ENCODE data around the gene IFI35. TPM values are rescaled to one million over a fixed set of nuclear protein-coding genes. Genes with fewer than 3 reads are reported as not detected.
"Not testable (repeated sequence)": the region's sequence is repeated elsewhere in the genome, so short reads cannot be mapped to it uniquely, and the experiment has no call there.

The IFI35 gene
- total RNA-seq, 1 experiment from 2014 or later = 4.7 TPM

DNA sequence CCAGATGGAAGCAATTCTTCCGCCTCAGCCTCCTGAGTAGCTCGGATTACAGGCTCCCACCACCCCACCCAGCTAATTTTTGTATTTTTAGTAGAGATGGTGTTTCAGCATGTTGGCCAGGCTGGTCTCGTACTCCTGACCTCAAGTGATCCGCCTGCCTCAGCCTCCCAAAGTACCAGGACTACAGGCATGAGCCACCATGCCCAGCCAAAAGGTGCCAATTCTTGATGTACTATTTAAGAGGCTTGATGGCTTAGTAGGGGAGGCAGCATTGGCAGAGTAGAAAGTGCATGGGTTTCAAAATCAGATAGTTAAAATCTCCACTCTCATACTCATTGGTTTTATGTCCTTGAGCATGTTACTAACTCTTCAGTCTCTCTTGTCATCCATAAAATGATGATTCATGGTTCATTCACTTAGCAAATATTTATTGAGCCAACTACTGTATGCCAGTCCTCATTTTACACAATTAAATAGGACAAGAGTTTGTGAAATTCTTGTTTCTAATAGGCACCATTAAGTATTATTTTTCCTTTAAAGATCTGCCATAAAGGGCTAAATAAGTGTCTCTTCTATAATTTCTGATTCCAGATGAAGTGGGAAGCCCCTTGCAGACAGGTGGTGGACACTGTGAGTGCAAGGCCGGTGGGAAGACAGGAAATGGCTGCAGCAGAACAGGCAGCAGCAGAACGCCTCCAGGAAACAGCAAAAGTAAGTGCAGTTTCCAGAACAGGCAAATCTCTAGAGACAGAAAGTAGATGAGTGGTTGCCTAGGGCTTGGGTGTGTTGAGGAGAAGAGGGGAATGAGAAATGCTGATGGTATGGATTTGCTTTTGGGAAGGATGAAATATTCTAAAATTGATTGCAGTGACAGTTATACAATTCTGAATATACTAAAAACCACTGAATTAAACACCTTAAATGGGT is 16.6 kb upstream of the IFI35 start:
- Mint-ChIP-seq H3K9me3 (no peaks in the 10 kb centered on the region), H3K27me3 (ENCODE audit: low read depth) (no peaks in the 10 kb centered on the region), H3K36me3 (peaks cover 66% of the 10 kb centered on the region), H3K4me1 (no peaks in the 10 kb centered on the region), H3K27ac (no peak overlapping the region), H3K4me3 (no peak overlapping the region)
- no peak for DNase-seq (ENCODE audit: low spot score)
- POLR2A ChIA-PET = no interaction called here
- no peak for TF ChIP-seq NR2C2 (CRISPR knock-in tag; IDR thresholded peaks at IDR 0.05)
- no peak for TF ChIP-seq ZNF416 (CRISPR knock-in tag; IDR thresholded peaks at IDR 0.05)
- TF ChIP-seq TCF7 (CRISPR knock-in tag; IDR thresholded peaks at IDR 0.05; ENCODE audit: low read depth) = no peak
- CTCF ChIA-PET = no interaction called here
- ATAC-seq = no peak

DNA sequence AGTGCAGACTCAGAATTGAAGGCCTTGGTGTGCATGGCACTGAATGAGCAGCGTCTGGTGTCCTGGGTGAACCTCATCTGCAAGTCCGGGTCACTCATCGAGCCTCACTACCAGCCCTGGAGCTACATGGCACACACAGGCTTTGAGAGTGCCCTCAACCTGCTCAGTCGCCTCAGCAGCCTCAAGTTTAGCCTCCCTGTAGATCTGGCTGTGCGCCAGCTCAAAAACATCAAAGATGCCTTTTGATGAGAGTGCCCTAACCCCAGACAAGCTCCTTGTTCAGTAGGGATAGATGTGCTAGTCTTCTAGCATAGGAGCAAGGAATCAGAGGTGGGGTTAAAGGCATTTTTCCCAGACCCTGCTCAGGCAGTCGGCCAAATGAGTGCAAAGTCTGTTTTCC is 15.1 kb upstream of the IFI35 start:
- Mint-ChIP-seq H3K27ac (no peak overlapping the region), H3K9me3 (no peaks in the 10 kb centered on the region), H3K27me3 (ENCODE audit: low read depth) (no peaks in the 10 kb centered on the region), H3K4me1 (no peaks in the 10 kb centered on the region), H3K4me3 (no peak overlapping the region), H3K36me3 (peaks cover 55% of the 10 kb centered on the region)
- ChIA-PET POLR2A (interaction anchor here (0.6 kb wide), 1 partner anchor 431 kb away, joined by 3 read pairs; no protein-coding TSS in a partner anchor), CTCF (no interaction called here)
- TF ChIP-seq ZNF138 (CRISPR knock-in tag; conservative IDR thresholded peaks at IDR 0.05) (no peak), OVOL2 (CRISPR knock-in tag; IDR thresholded peaks at IDR 0.05; ENCODE audit: borderline replicate concordance) (no peak)
- no peak for DNase-seq (ENCODE audit: low spot score)
- ATAC-seq = no peak

DNA sequence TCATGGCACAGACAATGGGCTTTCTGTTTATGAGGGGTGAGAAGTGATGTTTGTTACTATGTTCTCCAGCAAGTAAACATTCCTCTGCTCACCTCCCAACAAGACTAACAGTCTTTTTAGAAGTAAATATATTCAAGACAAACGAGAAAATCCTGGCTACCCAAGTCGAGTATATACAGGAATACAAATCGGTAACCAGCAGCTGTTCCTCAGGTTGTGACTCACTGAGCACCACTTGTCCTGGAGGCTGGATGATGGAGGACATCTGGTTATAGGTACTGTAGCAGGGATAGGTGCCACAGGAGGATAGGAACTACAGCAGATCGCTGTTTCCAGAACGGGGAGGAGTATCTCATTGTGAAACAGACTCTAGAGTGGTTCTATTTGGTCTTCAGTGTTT is 13.7 kb upstream of the IFI35 start:
- no peak overlapping the region for H3K27ac Mint-ChIP-seq
- ATAC-seq (no peak), DNase-seq (ENCODE audit: low spot score) (no peak)
- TF ChIP-seq NFATC4 (CRISPR knock-in tag; IDR thresholded peaks at IDR 0.05) (no peak), ATF3 (CRISPR knock-in tag; conservative IDR thresholded peaks at IDR 0.05) (no peak), NR3C1 (CRISPR knock-in tag; conservative IDR thresholded peaks at IDR 0.05; ENCODE audit: low read depth) (no peak), ETV6 (CRISPR knock-in tag; IDR thresholded peaks at IDR 0.05) (no peak), GRHL2 (CRISPR knock-in tag; IDR thresholded peaks at IDR 0.05; ENCODE audit: insufficient replicate concordance, severe bottlenecking) (no peak), TEAD4 (CRISPR knock-in tag; IDR thresholded peaks at IDR 0.05) (no peak), ZBTB43 (CRISPR knock-in tag; IDR thresholded peaks at IDR 0.05) (no peak), TP53 (CRISPR knock-in tag; IDR thresholded peaks at IDR 0.05) (no peak)
- no peak overlapping the region for H3K4me3 Mint-ChIP-seq
- POLR2A ChIA-PET = no interaction called here
- H3K4me1 Mint-ChIP-seq = peaks cover 10% of the 10 kb centered on the region
- H3K36me3 Mint-ChIP-seq = peaks cover 52% of the 10 kb centered on the region
- CTCF ChIA-PET = interaction anchor here (0.6 kb wide), 1 partner anchor 82 kb away, joined by 3 read pairs; no protein-coding TSS in a partner anchor
- H3K9me3 Mint-ChIP-seq = no peaks in the 10 kb centered on the region
- H3K27me3 Mint-ChIP-seq (ENCODE audit: low read depth) = no peaks in the 10 kb centered on the region

GRCh38 chr17:42993913-42994312 is 12.7 kb upstream of the IFI35 start:
- POLR2A ChIA-PET, CTCF ChIA-PET, H3K4me3 Mint-ChIP-seq: not testable (repeated sequence)

GRCh38 chr17:42997390-42997983 is 9.1 kb upstream of the IFI35 start:
- peaks cover 52% of the 10 kb centered on the region for H3K36me3 Mint-ChIP-seq
- H3K4me3 Mint-ChIP-seq = peak overlapping the region; percentile 100
- POLR2A ChIA-PET = interaction anchor here (0.5 to 2.3 kb wide), 15 partner anchors 9 to 318 kb away, joined by 3 to 27 read pairs (median 7); partner anchors contain the start of genes BECN1, BRCA1, IFI35 and PSME3
- DNase-seq (ENCODE audit: low spot score) = no peak
- H3K27ac Mint-ChIP-seq = peak overlapping the region; percentile 99
- ATAC-seq = no peak
- H3K27me3 Mint-ChIP-seq (ENCODE audit: low read depth) = no peaks in the 10 kb centered on the region; the same call in 1 of the 2 replicates
- CTCF ChIA-PET = interaction anchor here (0.7 to 3.4 kb wide), 54 partner anchors 9 to 609 kb away, joined by 3 to 28 read pairs (median 5); partner anchors contain the start of genes AOC2, BECN1, BRCA1 and IFI35
- no peaks in the 10 kb centered on the region for H3K9me3 Mint-ChIP-seq
- peaks cover 31% of the 10 kb centered on the region for H3K4me1 Mint-ChIP-seq
- no peak for TF ChIP-seq ZNF138 (CRISPR knock-in tag; conservative IDR thresholded peaks at IDR 0.05)
- TF ChIP-seq, protein P1, sequence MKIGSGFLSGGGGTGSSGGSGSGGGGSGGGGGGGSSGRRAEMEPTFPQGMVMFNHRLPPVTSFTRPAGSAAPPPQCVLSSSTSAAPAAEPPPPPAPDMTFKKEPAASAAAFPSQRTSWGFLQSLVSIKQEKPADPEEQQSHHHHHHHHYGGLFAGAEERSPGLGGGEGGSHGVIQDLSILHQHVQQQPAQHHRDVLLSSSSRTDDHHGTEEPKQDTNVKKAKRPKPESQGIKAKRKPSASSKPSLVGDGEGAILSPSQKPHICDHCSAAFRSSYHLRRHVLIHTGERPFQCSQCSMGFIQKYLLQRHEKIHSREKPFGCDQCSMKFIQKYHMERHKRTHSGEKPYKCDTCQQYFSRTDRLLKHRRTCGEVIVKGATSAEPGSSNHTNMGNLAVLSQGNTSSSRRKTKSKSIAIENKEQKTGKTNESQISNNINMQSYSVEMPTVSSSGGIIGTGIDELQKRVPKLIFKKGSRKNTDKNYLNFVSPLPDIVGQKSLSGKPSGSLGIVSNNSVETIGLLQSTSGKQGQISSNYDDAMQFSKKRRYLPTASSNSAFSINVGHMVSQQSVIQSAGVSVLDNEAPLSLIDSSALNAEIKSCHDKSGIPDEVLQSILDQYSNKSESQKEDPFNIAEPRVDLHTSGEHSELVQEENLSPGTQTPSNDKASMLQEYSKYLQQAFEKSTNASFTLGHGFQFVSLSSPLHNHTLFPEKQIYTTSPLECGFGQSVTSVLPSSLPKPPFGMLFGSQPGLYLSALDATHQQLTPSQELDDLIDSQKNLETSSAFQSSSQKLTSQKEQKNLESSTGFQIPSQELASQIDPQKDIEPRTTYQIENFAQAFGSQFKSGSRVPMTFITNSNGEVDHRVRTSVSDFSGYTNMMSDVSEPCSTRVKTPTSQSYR (CRISPR knock-in tag; IDR thresholded peaks at IDR 0.05) = no peak
- no peak for TF ChIP-seq CBFB (CRISPR knock-in tag; IDR thresholded peaks at IDR 0.05; ENCODE audit: low read depth)
- no peak for TF ChIP-seq ZNF671 (CRISPR knock-in tag; IDR thresholded peaks at IDR 0.05)
- no peak for TF ChIP-seq TEAD4 (CRISPR knock-in tag; IDR thresholded peaks at IDR 0.05)
- TF ChIP-seq ZNF232 (CRISPR knock-in tag; IDR thresholded peaks at IDR 0.05) = no peak
- TF ChIP-seq, protein P2, sequence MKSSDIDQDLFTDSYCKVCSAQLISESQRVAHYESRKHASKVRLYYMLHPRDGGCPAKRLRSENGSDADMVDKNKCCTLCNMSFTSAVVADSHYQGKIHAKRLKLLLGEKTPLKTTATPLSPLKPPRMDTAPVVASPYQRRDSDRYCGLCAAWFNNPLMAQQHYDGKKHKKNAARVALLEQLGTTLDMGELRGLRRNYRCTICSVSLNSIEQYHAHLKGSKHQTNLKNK (CRISPR knock-in tag; IDR thresholded peaks at IDR 0.05) = no peak; the same call in 1 of the 2 replicates
- no peak for TF ChIP-seq NR3C1 (CRISPR knock-in tag; conservative IDR thresholded peaks at IDR 0.05; ENCODE audit: low read depth)
- no peak for TF ChIP-seq GRHL2 (CRISPR knock-in tag; IDR thresholded peaks at IDR 0.05; ENCODE audit: insufficient replicate concordance, severe bottlenecking)
- TF ChIP-seq PRRX2 (CRISPR knock-in tag; IDR thresholded peaks at IDR 0.05) = no peak

More at GRCh38 chr17:42993913-42994312, 12.7 kb upstream of the IFI35 start:
- not testable (repeated sequence) for H3K27ac Mint-ChIP-seq; H3K9me3 Mint-ChIP-seq; ATAC-seq; H3K27me3 Mint-ChIP-seq (ENCODE audit: low read depth); DNase-seq (ENCODE audit: low spot score)
- peaks cover 48% of the 10 kb centered on the region for H3K36me3 Mint-ChIP-seq
- peaks cover 14% of the 10 kb centered on the region for H3K4me1 Mint-ChIP-seq

All from WTC11 (cell line).